GM15510 (cell line): ENCODE results near the gene NRP2.

Source experiments
- POLR2A ChIP-seq: IDR thresholded peaks from 3 replicates; pipeline ENCODE4 v1.6.1; 2011; ENCODE audit warnings: borderline replicate concordance; ENCODE audit not compliant: insufficient read length; ENCODE audit errors: extremely low read depth

NRP2 gene

GRCh38 chr2:205695460-205695991, 13.2 kb downstream of the NRP2 start:
- TF ChIP-seq POLR2A, result no peak

- no peak for TF ChIP-seq POLR2A
Measured at GRCh38 chr2:205696331-205696926, 14.1 kb downstream of the NRP2 start.

DNA sequence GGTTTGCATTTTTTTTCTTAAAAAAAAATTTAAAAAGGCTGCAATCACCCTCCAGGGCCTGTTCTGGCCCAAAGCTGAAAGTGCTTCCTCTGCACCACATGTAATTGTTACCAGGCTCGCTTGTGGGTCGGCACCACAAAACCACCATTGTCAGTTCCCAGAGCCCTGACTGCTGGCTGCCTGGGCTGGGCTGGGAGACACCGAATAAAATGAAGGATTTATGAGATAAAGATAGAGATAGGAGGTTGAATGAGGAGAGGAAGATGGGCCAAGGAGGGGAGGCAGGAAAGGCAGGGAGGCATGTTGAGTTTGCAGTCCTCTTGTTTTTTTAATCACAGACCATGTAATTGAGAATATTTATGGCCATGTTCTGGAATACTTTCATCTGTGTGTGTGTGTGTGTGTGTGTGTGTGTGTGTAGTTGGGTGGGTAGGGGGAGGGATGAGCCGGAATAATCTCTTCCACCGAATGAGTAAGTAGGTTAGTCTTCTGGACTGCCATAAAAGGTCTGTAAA, 14.7 kb downstream of the NRP2 start:
- TF ChIP-seq POLR2A, result no peak

- TF ChIP-seq POLR2A, result no peak
Measured at GRCh38 chr2:205698286-205699268, 16.3 kb downstream of the NRP2 start.

DNA sequence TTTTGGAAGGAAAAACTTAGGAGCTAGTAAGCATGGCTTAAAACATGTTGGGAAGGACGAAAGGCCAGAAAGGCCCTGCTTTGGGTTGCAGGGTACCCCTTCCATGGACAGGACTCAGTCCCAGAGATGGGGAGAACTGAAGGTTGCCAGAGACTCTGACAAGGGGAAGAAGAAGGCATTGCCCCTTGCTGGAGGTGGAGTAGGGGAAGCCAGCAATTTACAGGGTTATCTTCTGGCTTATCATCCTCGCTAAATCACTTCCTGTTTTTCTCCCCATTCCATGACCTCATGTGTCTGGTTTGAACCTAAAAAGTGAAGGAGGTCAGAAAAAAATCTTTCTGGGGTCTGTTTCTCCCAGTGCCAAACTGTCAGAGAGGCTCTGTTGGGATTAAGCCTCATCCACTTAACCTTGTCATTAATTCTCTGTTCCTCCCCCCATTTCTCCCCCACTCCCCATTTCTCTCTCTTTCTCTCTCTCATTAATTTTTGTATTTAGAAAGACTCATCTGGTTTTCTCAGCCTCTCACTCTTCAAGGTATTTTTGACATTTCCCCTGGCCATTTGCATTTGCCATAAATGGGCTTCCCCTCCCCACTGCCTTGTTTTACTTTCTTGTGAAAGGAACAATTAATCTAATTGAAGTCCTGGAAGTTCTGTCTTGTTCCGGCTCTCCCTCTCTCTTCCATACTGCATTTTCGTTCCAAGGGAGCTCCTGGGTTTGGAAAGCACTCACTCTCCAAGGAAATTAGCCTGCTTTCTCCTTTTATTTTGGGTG, 17.4 kb downstream of the NRP2 start:
- TF ChIP-seq POLR2A, result no peak

DNA sequence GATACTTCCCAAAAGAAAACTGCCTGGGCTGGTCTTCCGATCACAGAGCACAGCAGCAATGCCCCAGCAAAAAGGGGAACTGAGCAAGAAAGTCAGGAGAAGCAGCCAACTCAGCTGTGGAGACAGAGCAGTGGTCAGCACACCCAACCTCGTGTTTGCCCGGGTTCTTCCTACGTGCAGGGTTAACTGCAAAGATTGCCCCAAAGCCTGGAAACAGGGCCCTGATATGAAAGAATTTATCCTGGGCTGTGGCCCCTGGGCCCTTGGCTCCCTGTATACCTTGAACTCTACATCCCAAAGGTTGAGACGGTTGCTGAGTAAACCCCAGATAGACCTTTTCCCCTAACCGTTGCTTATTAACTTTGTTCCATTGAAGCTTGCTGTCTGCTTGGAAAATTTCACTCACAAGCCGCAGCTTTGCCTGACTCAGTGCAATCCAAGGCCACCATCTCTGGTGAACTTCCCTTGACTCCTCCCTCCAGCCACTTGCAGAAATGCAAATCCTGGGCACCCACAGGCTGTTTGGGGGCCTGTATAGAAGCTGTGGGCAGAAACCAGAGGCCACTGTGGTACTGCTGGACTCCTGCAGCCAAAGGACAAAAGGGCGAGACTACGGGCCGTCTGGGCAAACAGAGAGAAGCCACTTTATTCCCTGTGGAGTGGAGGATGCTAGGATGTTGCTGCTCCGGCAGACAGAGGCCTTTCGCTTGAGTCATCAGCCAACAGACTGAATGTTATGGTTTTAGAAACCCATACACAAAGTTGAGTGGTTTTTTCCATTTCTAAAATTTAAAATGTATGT, 18.2 kb downstream of the NRP2 start:
- no peak for TF ChIP-seq POLR2A

DNA sequence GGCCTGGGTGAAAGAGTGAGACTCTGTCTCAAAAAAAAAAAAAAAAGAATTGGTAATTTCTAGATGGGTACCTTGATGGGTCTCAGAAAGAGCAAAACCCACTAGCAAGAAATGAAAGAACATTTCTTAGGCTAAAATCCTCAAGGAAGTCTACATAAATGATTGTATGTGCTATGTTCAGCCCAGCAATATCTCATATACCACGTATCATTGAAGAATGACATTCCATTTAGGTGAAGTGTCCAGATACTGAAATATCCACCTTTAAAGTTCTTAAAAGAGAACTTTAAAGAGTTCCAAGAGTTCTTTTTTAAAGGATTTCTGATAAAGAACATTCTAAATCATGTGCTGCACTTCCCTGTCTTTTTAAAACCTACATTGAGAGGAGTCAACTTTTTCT, 19.2 kb downstream of the NRP2 start:
- no peak for TF ChIP-seq POLR2A

- TF ChIP-seq POLR2A, result no peak
Measured at GRCh38 chr2:205702576-205702975, 20.3 kb downstream of the NRP2 start.

DNA sequence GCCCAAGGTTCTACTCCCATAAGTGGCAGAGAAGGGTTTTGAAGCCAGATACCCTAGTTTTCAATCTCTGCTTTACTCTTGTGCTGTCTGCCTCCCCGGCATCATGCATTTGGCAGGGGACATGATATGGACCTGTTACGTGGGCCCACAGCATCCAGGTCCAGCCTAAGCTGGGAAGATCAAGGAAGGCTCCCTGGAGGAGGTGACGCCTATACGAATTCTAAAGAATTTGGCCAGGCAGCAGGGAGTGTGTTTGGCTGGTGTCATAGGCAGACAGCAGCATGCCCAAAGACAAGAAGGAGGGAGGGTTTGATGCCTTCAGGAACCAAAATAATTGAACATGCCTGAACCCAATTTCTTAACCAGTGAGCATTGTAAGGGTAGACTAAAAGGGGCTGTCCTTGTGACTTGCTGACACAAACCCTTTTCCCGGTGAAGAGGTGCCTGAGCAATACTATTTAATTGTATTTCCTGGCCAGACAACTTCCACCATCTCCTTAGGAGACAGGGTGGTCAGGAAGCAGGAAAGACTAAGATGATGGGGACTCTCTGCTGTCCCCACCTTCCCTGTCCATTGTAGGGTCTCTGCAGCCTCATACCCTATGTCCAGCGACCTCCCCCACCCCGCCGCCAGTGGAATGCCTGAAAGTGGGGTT, 21.3 kb downstream of the NRP2 start:
- no peak for TF ChIP-seq POLR2A

DNA sequence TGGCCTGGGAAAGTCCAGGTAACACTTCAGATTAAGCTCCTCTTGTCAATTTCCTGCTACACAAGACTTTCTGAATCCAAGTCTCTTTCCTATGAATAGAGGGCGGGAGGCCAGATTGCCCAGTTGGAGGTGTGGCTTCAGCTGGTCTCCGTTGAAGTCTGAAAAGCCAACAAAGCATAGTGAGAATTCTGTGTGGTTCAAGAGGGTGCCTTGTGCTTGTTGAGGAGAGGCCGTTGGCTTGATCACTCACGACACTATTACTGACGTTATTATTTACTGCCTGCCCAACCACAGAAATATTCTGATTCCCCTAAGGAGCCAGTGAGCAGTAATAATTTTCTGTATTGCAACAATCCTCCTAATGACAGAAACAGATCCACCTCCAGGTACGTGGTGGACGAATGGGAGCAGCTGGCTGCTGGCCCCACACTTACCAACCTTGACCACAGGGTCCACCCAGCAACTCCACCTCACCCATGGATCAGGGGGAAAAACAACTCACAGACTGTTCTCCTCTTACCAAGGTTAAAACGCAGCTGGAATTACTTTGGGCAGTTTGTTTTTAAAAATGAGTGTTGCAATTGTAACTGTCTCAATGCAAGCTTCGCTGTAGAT, 21.9 kb downstream of the NRP2 start:
- TF ChIP-seq POLR2A, result no peak

DNA sequence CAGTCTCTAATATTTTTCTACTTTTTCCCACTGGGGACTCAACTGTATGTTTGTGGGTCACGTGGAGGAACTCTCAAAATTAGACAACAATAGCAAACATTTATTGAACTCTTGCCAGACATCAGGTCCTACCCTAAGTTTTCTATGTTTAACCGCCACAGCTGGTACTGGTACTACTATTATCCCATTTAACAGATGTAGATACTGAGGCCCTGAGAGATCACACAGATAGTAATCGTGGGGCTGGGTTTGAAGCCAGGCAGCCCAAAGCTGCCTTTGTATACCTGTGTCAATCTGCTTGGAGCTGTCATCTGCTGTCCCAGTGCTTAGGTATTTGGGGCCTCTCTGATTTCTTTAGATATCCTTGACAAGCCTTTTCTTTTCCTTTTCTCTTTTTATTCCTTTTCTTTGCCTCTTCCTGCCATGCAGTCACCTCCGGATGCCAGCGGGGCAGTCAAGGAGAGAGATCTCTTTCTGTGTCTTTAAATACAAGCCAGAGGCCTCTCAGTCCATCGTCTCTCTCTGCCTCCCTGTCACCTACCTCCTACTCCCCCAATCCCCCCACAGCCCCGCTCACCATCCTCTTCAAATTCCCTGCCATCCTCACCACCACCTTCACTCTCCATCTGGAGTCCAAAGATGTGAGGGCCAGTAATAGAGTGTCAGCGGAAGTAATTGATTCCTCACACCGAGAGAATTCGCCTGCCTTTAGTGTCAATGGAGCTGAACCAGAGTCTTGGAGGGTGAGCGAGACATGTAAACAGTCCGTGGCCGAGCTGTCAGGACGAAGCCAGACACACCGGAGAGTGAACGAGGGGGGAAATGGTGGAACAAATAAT, 23.4 kb downstream of the NRP2 start:
- no peak for TF ChIP-seq POLR2A

DNA sequence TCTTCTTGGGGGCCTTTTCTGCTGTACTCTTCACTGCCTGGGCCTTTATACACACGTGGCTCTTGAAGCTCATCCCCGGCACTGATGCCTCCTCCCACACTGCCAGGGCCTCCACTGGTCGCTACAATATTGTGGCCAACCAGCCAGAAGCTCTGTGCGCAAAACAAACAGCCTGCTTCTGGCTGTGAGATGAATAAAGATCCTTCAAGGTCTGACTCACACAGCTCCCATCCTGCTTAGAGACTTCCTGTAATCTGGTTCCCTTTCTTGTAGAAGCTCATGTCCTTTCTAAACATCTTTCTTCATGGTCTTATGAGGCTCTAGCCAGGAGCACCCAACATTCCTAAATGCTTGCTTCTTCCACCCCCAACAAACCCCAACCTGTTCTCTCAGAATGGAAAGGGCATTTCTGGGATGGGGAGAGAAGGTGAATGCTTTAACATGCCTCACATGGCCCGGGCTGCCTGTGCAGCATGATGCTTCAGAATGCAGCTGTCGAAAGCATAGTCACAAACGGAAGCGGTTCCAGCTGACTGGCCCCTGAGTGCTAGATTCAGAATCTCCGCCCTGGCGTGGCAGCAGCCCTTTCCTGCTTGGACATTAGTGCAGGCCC, 24.6 kb downstream of the NRP2 start:
- peak; percentile 69 for TF ChIP-seq POLR2A
